SU-DHL-6 (cell line): ENCODE measurements around the gene FBN3.

ENCODE experiments used
- CTCF ChIP-seq: fragments of 200-600 bp; sonication (generic); IDR thresholded peaks from one replicate; pipeline ENCODE4 v1.5.1; 2017; ENCODE audit warnings: antibody characterized with exemption, mild to moderate bottlenecking, low read length, moderate library complexity; ENCODE audit not compliant: insufficient read depth, poor library complexity, severe bottlenecking
- EZH2phosphoT487 ChIP-seq: fragments of 200-600 bp; sonication (generic), shearing (Covaris generic); conservative IDR thresholded peaks from 2 replicates; pipeline ENCODE4 v1.6.1; 2018; ENCODE audit warnings: mild to moderate bottlenecking, antibody characterized with exemption, low read length, moderate library complexity, mixed read lengths

- no peak for TF ChIP-seq CTCF
- TF ChIP-seq EZH2phosphoT487, result no peak
Measured at GRCh38 chr19:8036434-8037099, 112.8 kb downstream of the FBN3 start.
